SK-MEL-5 (cell line): ENCODE results near the gene TMC6. TPM values are rescaled to one million over a fixed set of nuclear protein-coding genes. Genes with fewer than 3 reads are reported as not detected.
"Not testable (repeated sequence)": the region's sequence is repeated elsewhere in the genome, so short reads cannot be mapped to it uniquely, and the experiment has no call there.

Source experiments
- DNase-seq: peaks from one replicate; pipeline ENCODE4 v3.0.0-alpha.2; 2016; ENCODE audit warnings: low read depth, low spot score
- in situ Hi-C: cut with HindIII; loops from 2 replicates; pipeline ENCODE4 v1.10.0; 2016; ENCODE audit warnings: low sequenced_read_pairs, high pct_unique_total_duplicates, low pct_unique_long_range_greater_than_20kb
- total RNA-seq: library from RNA; depleted of rRNA; stranded (reverse); fragments of >200 nt; shearing (Covaris generic); gene quantifications from 2 replicates; pipeline ENCODE4 v1.2.3, GENCODE V29; 2014

Gene TMC6
- total RNA-seq, 1 experiment from 2014 or later, result 299 TPM

DNA sequence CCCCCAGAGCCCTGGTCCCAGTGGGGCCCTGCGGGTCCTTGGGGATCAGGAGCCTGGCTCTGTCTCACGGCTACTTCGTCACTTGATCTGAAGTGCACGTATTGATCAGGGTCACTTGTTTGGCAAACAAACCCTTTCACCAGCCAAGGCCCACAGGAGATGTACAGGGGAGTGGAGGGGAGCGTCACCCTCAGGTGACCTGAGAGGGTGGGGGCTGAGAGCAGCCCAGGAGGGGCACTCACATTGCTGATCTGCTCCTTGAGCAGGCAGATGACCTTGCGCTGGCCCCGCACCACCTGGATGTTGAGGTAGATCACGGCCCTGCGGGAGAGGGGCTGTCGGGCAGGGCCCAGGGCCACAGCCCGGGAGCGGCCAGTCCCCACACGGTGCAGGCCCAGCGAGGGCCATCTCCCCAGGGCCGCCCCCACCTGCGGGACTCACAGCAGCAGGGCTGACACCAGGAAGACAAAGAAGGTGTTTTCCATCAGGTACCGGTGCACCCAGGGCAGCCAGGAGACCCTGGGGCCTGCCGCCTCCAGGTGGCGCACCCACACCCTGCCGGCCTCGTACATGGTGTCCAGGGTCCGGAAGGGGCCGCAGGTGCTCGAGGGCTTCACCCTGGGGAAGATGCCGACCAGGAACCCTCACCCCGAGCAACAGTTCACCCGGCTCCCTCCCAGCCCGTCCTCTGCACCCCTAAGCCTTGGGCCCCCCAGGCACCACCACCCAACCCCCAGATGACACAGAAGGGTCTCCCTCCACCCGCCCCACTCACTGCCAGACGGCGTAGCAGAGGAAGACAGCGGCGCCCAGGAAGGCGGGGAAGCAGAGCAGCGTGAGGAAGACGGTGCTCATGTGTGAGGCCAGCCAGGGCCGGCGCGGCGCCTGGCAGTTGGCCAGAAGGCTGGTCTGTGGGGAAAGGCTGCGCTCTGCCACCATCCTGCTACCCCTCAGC lies 11.3 kb downstream of the TMC6 start:
- DNase-seq, result no peak
- in situ Hi-C loops, result no loop called here

DNA sequence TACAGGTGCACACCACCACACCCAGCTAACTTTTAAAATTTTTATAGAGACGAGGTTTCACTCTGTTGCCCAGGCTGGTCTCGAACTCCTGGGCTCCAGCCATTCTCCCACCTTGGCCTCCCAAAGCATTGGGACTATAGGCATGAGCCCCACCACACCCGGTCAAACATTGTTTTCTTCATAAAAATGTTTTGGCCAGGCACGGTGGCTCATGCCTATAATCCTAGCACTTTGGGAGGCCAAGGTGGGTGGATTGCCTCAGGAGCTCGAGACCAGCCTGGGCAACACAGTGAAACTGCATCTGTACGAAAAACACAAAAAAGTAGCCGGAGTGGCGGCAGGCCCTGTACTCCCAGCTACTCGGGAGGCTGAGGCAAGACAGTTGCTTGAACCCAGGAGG lies 12.1 kb downstream of the TMC6 start:
- in situ Hi-C loops, result no loop called here
- DNase-seq, result no peak

DNA sequence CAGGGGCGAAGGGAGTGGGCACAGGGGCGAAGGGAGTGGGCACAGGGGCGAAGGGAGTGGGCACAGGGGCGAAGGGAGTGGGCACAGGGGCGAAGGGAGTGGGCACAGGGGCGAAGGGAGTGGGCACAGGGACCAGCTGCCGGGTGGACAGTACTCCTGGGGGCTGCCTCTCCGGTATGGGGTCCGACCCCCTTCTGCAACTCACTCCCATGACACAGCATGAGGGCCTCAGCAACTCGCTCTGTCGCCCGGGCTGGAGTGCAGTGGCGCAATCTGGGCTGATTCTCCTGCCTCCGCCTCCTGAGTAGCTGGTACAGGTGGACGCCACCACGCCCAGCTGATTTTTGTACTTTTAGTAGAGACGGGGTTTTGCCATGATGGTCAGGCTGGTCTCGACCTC lies 12.8 kb downstream of the TMC6 start:
- DNase-seq, in situ Hi-C loops: not testable (repeated sequence)

DNA sequence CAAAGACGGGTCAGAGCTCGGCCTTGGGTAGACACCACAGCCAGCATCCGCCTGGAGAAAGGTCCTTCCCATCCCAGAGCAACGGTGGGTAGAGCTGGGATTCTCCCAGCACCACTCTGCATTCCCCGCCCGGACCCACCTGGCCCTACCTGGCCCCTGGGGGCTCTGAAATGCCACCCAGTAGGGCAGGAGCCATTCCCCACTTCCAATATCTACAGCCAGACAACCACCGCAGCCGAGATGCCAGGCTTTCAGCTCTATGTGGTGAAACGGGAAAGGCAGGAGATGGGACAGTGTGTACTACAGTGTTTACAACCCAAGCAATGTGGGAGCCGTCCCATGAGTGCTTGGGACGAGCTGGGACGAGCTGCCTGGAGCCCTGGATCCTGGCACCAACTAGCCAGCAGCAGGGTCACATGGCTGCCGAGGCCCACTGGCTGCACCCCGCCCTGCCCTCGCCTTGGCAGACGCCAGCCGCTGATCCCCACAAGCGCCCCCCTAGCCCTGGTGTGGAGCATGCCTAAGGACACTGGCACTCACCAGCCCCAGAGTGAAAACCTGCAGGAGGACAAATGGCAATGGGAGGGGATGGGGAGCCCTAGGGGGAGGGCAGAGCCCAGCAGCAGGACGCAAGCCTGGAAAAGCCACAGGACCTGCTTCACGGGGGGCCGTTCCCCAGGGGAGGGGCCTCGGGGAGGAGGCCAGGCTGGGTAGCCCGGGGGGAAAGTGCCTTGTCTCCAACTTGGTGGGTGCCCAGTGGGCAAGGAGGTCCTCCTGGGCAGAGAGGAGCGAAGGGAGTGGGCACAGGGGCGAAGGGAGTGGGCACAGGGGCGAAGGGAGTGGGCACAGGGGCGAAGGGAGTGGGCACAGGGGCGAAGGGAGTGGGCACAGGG lies 13.5 kb downstream of the TMC6 start:
- no peak for DNase-seq
- in situ Hi-C loops, result no loop called here

DNA sequence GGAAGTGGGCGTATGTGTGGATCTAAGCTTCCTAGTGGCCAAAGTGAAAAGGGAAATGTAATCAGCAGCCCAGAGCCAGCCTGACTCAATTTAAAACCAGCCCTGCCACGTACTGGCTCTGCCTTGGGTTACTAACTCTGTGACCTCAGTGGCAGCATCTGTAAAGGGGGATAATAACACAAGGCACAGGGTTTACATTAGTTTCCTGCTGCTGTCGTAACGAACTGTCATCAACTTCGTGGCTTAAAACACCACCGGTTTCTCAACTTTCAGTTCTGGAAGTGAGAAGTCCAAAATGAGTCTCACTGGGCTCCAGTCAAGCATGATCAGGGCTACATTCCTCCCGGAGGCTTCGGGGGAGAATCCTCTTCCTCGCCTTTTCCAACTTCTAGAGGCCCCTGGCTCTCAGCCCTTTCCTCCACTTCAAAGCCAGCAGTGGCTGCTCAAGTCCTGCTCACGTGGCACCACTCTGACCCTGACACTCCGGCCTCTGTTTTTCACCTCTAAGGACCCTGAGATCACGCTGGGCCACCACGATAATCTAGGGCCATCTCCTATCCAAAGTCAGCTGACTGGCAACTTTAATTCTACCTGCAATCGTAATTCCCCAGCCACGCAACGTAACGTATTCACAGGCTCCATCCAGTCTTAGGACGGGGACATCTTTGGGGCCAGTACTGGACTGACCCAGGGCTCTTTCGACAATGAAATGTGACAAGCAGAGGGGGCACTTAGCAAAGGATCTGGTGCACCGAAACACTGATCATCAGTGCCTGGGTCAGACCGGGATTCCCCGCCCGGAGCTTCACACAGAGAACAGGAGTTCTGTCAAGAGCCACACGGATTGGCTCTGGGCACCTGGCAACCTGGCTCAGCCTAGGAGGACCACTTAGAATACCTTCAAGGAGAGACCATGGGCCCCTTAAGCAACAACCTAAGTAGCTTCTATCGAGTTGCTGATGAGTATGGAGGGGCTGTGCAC lies 14.5 kb downstream of the TMC6 start:
- in situ Hi-C loops, result no loop called here
- DNase-seq, result no peak

DNA sequence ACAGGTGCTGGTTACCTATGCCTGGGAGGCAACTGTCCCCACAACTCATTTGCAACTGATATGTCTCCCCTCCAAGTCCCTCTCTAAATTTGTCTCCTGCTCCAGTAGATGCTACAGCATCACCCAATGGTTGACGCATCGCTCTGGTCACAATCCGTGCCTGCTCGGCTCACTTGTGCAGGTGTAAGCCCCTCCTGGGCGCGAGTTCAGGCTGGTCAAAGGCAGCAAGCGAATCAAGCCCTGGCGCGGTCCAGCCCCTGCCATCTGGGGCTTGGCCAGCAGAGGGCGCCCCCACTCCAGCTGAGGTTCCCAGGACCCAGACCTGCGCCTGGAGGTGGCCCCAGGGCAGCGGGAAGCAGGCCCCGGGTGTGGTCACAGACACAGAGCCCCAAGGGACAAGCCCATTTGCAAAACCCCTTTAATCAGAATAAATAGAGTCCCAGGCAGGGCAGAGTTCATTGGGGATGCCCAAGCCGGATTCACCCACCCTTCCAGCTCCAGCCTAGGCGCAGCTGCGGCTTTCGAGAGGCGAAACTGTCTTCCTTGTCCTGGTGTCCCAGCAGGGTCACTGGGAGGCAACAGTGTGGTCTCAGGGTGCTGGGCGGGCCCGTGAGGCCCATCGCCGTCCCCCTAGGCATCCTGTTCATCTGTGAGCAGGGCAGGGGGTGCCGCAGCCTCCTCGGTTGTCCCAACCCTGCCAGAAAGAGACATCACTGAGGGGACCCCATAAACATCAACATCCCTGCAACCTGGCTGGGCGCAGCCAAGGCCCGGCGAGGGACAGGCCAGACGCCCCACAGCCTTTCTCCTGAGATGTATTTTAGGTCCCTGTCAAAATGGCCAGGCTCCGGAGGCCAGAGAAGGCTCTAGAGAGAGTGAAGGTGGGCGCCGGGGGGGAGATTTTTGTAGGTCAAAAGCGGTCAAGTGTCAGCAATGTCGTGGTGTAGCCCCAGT lies 15.8 kb downstream of the TMC6 start:
- DNase-seq, result peak; percentile 79
- in situ Hi-C loops, result no loop called here

DNA sequence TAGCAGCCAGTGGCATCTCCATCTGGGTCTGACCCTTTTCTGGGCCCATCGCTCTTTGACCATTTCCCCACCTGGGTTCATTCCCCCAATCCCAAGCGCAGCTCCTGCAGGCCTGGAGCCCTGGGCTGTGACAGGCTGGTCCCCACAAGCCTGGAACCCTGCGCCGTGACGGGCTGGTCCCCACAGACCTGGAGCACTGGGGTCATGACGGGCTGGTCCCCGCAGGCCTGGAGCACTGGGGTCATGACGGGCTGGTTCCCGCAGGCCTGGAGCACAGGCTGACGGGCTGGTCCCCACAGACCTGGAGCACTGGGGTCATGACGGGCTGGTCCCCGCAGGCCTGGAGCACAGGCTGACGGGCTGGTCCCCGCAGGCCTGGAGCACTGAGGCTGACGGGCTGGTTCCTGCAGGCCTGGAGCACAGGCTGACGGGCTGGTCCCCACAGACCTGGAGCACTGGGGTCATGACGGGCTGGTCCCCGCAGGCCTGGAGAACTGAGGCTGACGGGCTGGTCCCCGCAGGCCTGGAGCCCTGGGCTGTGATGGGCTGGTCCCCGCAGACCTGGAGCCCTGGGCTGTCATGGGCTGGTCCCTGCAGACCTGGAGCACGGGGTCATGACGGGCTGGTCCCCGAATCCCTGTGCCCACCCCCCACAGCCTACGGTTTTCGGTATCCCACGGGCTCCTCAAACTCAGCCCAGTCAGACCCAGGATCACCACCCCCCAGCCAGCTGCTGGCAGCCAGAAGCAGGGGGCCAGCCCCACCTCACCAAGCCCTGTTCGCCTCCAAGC lies 16.6 kb downstream of the TMC6 start:
- no peak for DNase-seq
- in situ Hi-C loops, result no loop called here

DNA sequence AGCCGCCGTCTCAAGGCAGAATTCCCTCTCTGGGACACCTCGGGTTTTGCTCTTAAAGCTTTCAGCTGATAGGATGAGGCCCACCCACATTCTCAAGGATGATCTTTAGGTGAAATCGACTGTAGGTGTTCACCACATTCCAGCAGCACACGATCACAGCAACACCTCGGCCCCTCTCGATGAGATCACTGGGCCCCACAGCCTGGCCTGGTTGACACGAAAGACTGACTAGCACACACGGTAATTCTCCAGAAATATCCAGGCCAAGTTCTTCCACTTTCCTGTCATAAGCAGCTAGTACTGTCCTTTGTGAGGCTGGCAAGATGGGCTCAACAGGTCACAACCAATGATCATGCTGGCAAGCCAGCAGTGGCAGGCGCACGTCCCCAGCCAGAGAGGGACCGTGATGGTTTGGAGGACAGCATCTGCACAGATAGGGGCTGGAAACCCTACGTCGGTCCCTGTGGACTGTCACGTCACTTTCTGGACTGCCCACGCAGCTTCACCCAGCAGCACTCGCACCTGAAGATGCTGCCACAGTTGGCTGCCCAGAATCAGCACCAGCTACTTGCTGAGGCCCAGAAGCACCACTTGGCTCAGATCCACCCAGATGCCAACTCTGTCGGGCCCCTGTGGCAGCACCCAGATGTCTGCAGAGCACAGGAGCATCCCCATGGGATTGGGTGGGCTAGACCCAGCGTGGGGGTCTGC lies 17.4 kb downstream of the TMC6 start:
- in situ Hi-C loops, result no loop called here

DNA sequence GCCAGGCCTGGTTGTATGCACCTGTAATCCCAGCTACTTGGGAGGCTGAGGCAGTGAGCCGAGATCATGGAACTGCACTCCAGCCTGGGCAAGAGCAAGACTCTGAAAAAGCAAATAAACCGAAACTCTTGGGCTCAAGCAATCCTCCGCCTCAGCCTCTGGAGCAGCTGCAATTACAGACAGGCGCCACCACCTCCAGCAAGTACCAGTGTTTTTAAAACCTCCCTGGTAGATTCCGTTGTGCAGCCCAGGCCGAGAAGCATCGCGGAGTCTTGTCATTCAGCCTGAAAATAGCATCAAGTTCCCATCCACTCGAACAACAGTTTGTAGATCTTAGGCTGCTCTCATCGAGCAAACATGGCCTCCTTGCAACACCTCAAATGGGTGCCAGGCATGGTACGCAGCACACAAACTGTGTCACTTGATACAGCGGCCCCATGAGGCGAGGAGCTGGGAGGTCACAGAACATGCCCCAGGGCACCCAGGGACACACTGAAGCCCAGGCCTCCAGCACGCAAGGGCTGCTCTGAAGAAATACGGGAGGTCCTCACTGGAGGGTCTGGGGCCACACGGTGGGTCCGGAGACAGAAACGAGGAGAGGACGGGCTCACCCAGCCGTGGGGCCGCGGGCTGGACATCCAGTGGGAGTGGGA lies 18.1 kb downstream of the TMC6 start:
- in situ Hi-C loops, result no loop called here
- no peak for DNase-seq

More for the DNA sequence above, 17.4 kb downstream of the TMC6 start:
- no peak for DNase-seq

DNA sequence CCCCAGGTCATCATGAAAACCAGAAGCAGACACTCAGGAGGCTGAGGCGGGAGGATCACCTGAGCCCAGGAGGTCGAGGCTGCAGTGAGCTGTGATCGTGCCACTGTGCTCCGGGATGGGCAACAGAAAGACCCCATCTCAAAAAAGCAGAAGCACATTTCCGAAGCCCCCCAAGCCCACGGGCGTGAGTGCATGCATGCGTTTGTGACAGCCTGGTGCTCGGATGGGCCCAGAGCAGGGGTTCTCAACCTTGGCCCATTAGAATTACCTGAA lies 19.1 kb downstream of the TMC6 start:
- in situ Hi-C loops, result no loop called here
- no peak for DNase-seq

DNA sequence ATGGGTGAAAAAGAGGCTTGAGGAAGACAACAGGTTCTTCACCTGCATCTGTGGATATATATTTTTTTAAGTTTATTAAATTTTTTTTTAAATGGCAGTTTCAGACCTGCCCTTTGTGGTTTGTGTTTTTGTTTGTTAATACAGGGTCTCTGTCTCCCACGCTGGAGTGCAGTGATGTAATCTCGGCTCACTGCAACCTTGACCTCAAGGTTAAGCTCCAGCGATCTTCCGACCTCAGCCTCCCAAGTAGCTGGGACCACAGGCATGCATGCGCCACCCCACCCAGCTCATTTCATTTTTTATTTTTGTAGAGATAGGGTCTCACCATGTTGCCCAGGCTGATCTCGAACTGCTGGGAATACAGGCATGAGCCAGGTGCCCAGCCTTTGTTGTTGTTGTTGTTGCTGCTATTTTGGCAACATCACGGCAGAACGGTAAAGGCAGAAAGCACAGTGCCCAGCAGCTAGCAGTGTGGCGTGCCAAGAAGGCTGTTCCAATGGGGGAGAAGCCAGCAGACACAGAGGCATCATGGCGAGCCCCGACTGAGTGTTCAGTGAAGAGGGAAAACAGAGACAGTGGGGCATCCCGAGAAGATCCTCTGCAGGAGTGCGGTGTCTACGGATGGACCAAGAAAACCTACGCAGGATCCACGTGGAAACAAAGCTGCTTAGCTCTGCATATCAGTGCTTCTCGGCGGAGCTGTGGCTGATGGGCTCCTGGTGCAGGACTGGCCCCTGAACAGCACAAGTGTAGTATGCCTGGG lies 19.6 kb downstream of the TMC6 start:
- in situ Hi-C loops, result no loop called here
- no peak for DNase-seq

DNA sequence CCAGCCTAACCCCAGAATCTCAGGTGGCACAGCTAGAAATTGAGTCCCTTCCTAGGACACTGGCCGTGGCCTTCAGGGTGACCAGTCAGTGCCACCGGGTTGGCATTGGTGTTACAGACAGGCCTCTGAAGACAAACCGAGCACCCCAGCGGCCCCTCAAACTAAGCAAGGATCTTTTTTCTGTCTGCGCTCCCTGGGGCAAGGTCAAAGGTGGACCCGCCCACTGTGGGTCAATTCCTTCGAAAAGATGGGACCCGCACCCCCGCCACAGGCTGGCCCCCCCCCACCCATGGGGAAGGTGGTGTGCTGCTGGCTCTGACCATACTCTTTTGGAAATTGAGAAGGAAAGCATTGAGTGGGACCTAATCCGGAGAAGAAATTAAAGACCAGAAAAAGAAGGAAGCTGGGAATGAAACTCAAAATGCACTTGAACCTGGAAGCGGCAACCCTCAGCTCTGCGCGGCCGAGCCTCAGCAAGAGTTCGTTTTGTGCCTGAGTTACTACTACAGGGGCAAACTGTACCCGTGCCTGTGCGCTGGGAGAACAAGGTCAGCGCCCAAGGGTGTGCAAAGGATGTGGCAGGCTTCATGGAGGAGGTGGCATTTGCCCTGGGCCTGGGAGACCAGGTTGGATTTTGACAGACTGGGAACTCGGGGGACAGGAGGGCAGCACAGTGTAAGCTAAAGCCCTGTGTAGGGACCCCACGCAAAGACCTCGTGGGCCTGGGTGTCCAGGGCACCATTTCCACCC lies 20.4 kb downstream of the TMC6 start:
- in situ Hi-C loops, result no loop called here
- DNase-seq, result no peak

DNA sequence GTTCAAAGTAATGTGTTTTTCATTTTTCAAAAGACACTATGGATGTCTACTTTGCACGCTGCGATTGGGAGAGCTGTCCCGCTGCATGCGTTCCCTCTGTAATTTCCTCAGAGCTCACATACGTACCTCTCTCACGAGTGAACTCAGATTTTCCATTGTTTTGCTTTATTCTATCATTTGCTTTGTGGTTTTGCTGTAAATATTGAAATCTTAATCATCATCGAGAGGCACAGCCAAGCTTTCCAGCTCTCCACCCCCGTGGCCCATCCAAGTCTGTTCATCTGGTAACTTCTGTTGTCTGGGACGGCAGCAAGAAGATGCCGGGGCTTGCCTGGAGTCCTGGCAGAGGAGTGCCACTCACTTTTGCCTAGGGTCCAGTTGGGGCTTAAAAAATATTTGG lies 21.1 kb downstream of the TMC6 start:
- in situ Hi-C loops, result no loop called here
- no peak for DNase-seq

DNA sequence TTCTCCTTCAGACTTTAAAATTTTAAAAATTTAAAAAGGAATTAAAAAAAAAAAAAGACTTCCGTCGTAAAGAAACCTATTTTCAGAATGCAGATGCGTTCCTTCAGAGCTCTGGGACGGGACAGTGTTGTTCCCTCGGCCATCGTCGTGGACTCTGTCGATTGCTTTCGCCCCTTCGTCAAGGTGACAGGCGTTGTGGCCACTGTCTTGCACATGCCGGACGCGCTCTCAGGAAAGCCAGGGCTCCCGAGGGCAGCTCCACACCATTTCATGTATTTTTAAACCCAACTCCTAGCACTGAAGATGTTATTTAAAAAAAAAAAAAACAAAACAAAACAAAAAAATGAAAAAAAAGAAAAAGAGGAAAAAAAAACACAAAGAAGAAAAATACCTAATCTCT lies 22.3 kb downstream of the TMC6 start:
- in situ Hi-C loops, result no loop called here
- DNase-seq, result no peak
